GM06990 (cell line): ENCODE results near the gene ZNF768.

Source experiments
- DNase-seq: peaks from one replicate; pipeline ENCODE4 v3.0.0-alpha.2; 2011; ENCODE audit not compliant: insufficient read length; ENCODE audit errors: extremely low read depth
- H3K27me3 ChIP-seq: replicated peaks from 2 replicates; pipeline ENCODE4 v1.6.0; 2011; ENCODE audit warnings: low read length; ENCODE audit not compliant: control insufficient read depth, insufficient read depth
- H3K36me3 ChIP-seq: 2 replicates; pipeline ENCODE4 v1.5.1; 2011; ENCODE audit warnings: low read length; ENCODE audit not compliant: control insufficient read depth, insufficient read depth
- H3K4me3 ChIP-seq: replicated peaks from 2 replicates; pipeline ENCODE4 v1.5.1; 2011; ENCODE audit warnings: low read depth, mild to moderate bottlenecking, control low read depth, low read length
- CTCF ChIP-seq: IDR thresholded peaks from 2 replicates; pipeline ENCODE4 v1.5.1; 2011; ENCODE audit warnings: low read length, control low read depth, mild to moderate bottlenecking, inconsistent platforms; ENCODE audit not compliant: insufficient read depth, poor library complexity, severe bottlenecking

The ZNF768 gene

GRCh38 chr16:30535106-30535776, 8.9 kb upstream of the ZNF768 start:
- DNase-seq = no peak
- Histone ChIP-seq H3K4me3 (peak overlapping the region; percentile 86), H3K36me3 (peaks cover 5% of the 10 kb centered on the region), H3K27me3 (no peaks in the 10 kb centered on the region)
- TF ChIP-seq CTCF = no peak

DNA sequence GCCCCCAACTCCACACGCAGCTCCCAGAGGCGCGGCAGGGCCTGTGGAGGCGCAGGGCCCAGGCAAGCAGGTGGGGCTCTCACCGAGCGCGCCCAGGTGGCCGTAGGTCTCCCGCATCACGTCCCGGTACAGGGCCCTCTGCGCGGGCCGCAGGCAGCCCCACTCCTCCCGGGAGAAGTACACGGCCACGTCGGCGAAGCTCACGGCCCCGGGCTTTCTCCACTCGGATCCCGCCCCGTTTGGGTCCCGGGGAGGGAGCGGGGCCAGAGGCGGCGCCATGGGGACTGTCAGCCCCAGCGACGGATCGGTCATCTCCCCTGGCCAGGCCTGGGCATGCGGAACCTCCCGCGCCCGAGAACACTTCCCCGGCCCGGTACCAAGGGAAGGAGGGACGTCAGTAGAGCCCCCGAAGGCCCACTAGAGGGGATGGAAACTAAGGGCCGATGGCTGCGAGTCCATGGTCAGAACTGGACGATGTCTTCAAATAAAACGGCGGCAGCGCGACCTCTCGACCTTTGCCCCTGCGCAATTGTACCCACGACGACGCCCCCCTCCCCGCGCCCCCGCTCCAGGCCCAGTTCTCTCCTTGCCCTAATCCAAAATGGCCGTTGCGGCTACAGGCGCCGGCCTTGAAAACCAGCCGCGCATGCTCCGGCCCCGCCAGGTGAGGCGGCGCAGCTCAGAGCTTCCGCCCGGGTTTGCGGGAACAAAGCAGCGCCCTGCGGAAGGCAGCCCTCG, 8.2 kb upstream of the ZNF768 start, which contains the start of gene ZNF747:
Gene ZNF747 (minus strand): TSS at position 491 of the 738 bp plus-strand sequence. CDS start 179 bp downstream, at position 312.
- Histone ChIP-seq H3K27me3 (no peaks in the 10 kb centered on the region), H3K36me3 (peaks cover 5% of the 10 kb centered on the region), H3K4me3 (peak within 1 kb of the TSS; percentile 86)
- peak; percentile 15 for TF ChIP-seq CTCF
- DNase-seq = peak; percentile 89

GRCh38 chr16:30533748-30534367, 7.5 kb upstream of the ZNF768 start:
- peaks cover 5% of the 10 kb centered on the region for H3K36me3 ChIP-seq
- DNase-seq = peak; percentile 72
- no peaks in the 10 kb centered on the region for H3K27me3 ChIP-seq
- peak overlapping the region; percentile 86 for H3K4me3 ChIP-seq
- no peak for TF ChIP-seq CTCF

DNA sequence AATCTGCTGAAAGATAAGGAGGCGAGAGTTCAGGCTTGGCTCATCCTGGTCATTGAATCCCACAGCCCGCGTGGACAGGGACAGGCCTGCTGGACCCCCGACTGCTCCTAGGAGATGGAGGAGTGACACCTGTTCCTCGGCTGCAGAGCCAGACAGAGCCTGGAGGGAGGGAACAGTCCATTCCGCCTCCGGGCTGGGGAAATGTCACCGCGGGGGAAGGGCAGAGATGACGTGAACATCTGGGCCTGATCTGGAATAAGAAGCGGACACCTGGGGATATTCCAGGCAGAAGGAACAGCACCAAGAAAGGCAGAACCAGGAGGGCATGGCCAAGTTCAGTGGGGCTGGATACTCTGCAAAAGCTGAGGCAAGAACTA, 6.8 kb upstream of the ZNF768 start:
- Histone ChIP-seq H3K4me3 (no peak overlapping the region; the same call in 1 of the 2 replicates), H3K27me3 (no peaks in the 10 kb centered on the region), H3K36me3 (peaks cover 5% of the 10 kb centered on the region)
- DNase-seq = no peak
- no peak for TF ChIP-seq CTCF

DNA sequence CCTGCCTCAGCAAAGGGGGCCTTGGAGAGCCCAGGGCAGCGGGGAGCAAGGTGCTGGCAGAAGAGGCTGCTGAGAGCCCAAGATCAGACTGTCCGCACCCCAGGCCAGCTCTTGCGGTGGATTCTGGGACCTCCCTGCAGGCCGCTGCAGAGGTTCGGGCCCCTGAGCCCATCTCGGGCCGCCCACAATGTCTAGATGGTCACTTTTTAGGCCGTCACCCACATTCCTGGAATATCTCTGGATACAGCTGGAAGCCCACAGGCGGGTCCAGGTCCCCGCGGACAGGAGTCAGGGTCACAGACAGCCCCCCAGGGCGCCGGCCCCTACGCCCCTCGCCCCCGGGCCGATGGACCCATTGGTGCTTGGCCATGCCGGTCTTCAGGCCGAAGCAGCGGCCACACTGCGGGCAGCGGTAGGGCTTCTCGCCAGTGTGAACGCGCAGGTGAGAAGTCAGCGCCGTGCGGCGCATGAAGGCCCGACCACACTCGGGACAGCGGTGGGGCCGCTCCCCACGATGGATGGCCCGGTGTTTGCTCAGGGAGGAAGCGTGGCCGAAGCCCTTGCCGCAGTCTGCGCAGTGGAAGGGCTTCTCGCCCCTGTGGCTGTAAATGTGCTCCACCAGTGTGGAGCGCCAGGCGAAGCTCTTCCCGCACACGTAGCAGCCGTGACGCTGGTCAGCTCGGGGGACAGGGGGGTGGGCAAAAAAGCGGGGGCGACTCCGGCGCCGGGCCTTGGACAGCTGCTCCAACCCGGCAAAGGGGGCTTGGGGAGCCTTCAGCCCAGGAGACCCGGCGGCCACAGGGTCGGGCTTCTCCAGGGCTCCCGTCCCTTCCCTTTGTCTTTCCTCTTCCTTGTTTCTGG, 6.1 kb upstream of the ZNF768 start:
- Histone ChIP-seq H3K36me3 (peaks cover 5% of the 10 kb centered on the region), H3K27me3 (no peaks in the 10 kb centered on the region), H3K4me3 (no peak overlapping the region)
- DNase-seq = no peak
- TF ChIP-seq CTCF = no peak
